K562 (cell line): ENCODE data around the gene DCAKD.

Source experiments
- ATF7 ChIP-seq: fragments of 450-650 bp; IDR thresholded peaks from 2 replicates; pipeline ENCODE4 v1.7.1; 2014; ENCODE audit warnings: mild to moderate bottlenecking, moderate library complexity
- CBX3 ChIP-seq, 2 experiments: IDR thresholded peaks; 1 replicate in 1 of 2; 2 replicates in 1 of 2; pipeline ENCODE4 v1.6.1; 2012; ENCODE audit warnings: inconsistent platforms in 2 of 2, low read length in 2 of 2, borderline replicate concordance in 1 of 2, control low read depth in 1 of 2
- FOXK1 ChIP-seq: sonication (generic); formaldehyde crosslinking; IDR thresholded peaks from 2 replicates; pipeline ENCODE4 v1.8.0; 2022; ENCODE audit warnings: missing genetic modification reagents, mild to moderate bottlenecking, borderline replicate concordance
- FOXK2 ChIP-seq, 2 experiments: fragments of 450-650 bp; IDR thresholded peaks in 1 of 2; conservative IDR thresholded peaks in 1 of 2; 2 replicates each; pipeline ENCODE4 v1.6.1; 2016; ENCODE audit warnings: low read depth in 2 of 2, mild to moderate bottlenecking in 1 of 2
- GATA2 ChIP-seq: sonication (generic); formaldehyde crosslinking; IDR thresholded peaks from 2 replicates; pipeline ENCODE4 v1.4.0; 2020; ENCODE audit warnings: mild to moderate bottlenecking, missing genetic modification reagents
- NR2C1 ChIP-seq, 2 experiments: fragments of 450-650 bp; IDR thresholded peaks; 2 replicates each; pipeline ENCODE4 v1.6.1; 2017; ENCODE audit warnings: mild to moderate bottlenecking in 2 of 2, antibody characterized with exemption in 1 of 2, inconsistent platforms in 1 of 2, missing compliant biosample characterization in 1 of 2, missing genetic modification characterization in 1 of 2
- SMC3 ChIP-seq: conservative IDR thresholded peaks from 2 replicates; pipeline ENCODE4 v1.6.1; 2011; ENCODE audit warnings: low read depth, low read length, improper control_type of control experiment; ENCODE audit not compliant: insufficient read depth
- TBP ChIP-seq: optimal IDR thresholded peaks from 2 replicates; pipeline ENCODE3; 2011; ENCODE audit warnings: low read depth, low read length, improper control_type of control experiment
- XRCC3 ChIP-seq: fragments of 450-650 bp; IDR thresholded peaks from 2 replicates; pipeline ENCODE4 v1.6.1; 2017; ENCODE audit warnings: mild to moderate bottlenecking, moderate library complexity
- ZNF134 ChIP-seq: fragments of 250-450 bp; sonication (Bioruptor Pico); conservative IDR thresholded peaks from 2 replicates; pipeline ENCODE4 v1.4.0; 2020
- ZNF212 ChIP-seq: fragments of 450-650 bp; formaldehyde crosslinking; IDR thresholded peaks from 2 replicates; pipeline ENCODE4 v1.4.0; 2020; ENCODE audit warnings: mild to moderate bottlenecking
- TF ChIP-seq, protein P1 (sequence below): fragments of 150-350 bp; IDR thresholded peaks from 2 replicates; pipeline ENCODE4 v1.6.1; 2014; ENCODE audit warnings: low read depth, mild to moderate bottlenecking, low read length, borderline replicate concordance
- TF ChIP-seq, protein P2 (sequence below): sonication (generic); formaldehyde crosslinking; IDR thresholded peaks from 2 replicates; pipeline ENCODE4 v1.8.0; 2023; ENCODE audit warnings: mild to moderate bottlenecking, missing genetic modification reagents
- TF ChIP-seq, protein P3 (sequence below), 3 experiments: IDR thresholded peaks in 2 of 3; conservative IDR thresholded peaks in 1 of 3; 2 replicates each; pipeline ENCODE4 v1.5.1; 2011 to 2012; ENCODE audit warnings: low read length in 3 of 3, mild to moderate bottlenecking in 3 of 3, control low read depth in 2 of 3, improper control_type of control experiment in 1 of 3, inconsistent platforms in 1 of 3, low read depth in 1 of 3, mixed read lengths in 1 of 3, moderate library complexity in 1 of 3; ENCODE audit not compliant: insufficient read depth in 2 of 3

DNA sequence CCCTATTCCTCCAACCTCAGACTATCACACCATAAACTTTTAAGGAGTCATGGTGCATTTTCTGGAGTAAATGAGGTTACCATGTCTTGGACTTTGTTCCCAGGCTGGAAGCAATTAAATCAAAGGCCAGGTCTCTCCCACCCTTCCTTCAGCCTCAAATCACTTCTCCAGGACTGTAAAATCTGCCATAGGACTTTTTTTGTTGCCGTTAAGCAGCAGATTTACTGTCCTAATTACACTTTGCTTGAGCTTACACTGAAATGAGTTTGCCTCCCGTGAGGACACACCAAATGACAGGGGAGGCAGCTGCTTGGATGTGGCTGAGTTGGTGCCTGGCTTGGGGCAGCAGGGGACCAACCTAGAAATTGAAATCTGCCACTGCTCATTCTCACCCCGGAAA, 14.7 kb downstream of the DCAKD start:
- TF ChIP-seq ATF7 (no peak), ZNF212 (CRISPR knock-in tag) (no peak), SMC3 (no peak), GATA2 (CRISPR knock-in tag) (no peak), FOXK1 (no peak), TBP (no peak), NR2C1 (IDR thresholded peaks at IDR 0.05) (no peak), NR2C1 (tag; IDR thresholded peaks at IDR 0.05) (no peak), XRCC3 (no peak), FOXK2 (conservative IDR thresholded peaks at IDR 0.05 in 1 of 2, IDR thresholded peaks at IDR 0.05 in 1 of 2; ENCODE audit: low read depth in 2 of 2) (no peak), ZNF134 (no peak), CBX3 (IDR thresholded peaks at IDR 0.05; ENCODE audit: borderline replicate concordance in 1 of 2, low read length in 2 of 2) (no peak)
- TF ChIP-seq, protein P1, sequence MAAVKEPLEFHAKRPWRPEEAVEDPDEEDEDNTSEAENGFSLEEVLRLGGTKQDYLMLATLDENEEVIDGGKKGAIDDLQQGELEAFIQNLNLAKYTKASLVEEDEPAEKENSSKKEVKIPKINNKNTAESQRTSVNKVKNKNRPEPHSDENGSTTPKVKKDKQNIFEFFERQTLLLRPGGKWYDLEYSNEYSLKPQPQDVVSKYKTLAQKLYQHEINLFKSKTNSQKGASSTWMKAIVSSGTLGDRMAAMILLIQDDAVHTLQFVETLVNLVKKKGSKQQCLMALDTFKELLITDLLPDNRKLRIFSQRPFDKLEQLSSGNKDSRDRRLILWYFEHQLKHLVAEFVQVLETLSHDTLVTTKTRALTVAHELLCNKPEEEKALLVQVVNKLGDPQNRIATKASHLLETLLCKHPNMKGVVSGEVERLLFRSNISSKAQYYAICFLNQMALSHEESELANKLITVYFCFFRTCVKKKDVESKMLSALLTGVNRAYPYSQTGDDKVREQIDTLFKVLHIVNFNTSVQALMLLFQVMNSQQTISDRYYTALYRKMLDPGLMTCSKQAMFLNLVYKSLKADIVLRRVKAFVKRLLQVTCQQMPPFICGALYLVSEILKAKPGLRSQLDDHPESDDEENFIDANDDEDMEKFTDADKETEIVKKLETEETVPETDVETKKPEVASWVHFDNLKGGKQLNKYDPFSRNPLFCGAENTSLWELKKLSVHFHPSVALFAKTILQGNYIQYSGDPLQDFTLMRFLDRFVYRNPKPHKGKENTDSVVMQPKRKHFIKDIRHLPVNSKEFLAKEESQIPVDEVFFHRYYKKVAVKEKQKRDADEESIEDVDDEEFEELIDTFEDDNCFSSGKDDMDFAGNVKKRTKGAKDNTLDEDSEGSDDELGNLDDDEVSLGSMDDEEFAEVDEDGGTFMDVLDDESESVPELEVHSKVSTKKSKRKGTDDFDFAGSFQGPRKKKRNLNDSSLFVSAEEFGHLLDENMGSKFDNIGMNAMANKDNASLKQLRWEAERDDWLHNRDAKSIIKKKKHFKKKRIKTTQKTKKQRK: no peak
- TF ChIP-seq, protein P2, sequence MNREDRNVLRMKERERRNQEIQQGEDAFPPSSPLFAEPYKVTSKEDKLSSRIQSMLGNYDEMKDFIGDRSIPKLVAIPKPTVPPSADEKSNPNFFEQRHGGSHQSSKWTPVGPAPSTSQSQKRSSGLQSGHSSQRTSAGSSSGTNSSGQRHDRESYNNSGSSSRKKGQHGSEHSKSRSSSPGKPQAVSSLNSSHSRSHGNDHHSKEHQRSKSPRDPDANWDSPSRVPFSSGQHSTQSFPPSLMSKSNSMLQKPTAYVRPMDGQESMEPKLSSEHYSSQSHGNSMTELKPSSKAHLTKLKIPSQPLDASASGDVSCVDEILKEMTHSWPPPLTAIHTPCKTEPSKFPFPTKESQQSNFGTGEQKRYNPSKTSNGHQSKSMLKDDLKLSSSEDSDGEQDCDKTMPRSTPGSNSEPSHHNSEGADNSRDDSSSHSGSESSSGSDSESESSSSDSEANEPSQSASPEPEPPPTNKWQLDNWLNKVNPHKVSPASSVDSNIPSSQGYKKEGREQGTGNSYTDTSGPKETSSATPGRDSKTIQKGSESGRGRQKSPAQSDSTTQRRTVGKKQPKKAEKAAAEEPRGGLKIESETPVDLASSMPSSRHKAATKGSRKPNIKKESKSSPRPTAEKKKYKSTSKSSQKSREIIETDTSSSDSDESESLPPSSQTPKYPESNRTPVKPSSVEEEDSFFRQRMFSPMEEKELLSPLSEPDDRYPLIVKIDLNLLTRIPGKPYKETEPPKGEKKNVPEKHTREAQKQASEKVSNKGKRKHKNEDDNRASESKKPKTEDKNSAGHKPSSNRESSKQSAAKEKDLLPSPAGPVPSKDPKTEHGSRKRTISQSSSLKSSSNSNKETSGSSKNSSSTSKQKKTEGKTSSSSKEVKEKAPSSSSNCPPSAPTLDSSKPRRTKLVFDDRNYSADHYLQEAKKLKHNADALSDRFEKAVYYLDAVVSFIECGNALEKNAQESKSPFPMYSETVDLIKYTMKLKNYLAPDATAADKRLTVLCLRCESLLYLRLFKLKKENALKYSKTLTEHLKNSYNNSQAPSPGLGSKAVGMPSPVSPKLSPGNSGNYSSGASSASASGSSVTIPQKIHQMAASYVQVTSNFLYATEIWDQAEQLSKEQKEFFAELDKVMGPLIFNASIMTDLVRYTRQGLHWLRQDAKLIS (CRISPR knock-in tag): no peak
- TF ChIP-seq, protein P3, sequence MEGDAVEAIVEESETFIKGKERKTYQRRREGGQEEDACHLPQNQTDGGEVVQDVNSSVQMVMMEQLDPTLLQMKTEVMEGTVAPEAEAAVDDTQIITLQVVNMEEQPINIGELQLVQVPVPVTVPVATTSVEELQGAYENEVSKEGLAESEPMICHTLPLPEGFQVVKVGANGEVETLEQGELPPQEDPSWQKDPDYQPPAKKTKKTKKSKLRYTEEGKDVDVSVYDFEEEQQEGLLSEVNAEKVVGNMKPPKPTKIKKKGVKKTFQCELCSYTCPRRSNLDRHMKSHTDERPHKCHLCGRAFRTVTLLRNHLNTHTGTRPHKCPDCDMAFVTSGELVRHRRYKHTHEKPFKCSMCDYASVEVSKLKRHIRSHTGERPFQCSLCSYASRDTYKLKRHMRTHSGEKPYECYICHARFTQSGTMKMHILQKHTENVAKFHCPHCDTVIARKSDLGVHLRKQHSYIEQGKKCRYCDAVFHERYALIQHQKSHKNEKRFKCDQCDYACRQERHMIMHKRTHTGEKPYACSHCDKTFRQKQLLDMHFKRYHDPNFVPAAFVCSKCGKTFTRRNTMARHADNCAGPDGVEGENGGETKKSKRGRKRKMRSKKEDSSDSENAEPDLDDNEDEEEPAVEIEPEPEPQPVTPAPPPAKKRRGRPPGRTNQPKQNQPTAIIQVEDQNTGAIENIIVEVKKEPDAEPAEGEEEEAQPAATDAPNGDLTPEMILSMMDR (IDR thresholded peaks at IDR 0.05 in 2 of 3, conservative IDR thresholded peaks at IDR 0.05 in 1 of 3; ENCODE audit: insufficient read depth in 2 of 3, low read depth in 1 of 3, low read length in 3 of 3): no peak
